HG02763 (cell line): Measurements from ENCODE around the gene IL1R1.

ENCODE experiments used
- ATAC-seq: cut with Tn5 transposase; IDR thresholded peaks from one replicate; pipeline ENCODE4 v1.9.1; 2021; ENCODE audit warnings: mild to moderate bottlenecking, moderate library complexity; ENCODE audit not compliant: unreplicated experiment

Gene IL1R1

DNA sequence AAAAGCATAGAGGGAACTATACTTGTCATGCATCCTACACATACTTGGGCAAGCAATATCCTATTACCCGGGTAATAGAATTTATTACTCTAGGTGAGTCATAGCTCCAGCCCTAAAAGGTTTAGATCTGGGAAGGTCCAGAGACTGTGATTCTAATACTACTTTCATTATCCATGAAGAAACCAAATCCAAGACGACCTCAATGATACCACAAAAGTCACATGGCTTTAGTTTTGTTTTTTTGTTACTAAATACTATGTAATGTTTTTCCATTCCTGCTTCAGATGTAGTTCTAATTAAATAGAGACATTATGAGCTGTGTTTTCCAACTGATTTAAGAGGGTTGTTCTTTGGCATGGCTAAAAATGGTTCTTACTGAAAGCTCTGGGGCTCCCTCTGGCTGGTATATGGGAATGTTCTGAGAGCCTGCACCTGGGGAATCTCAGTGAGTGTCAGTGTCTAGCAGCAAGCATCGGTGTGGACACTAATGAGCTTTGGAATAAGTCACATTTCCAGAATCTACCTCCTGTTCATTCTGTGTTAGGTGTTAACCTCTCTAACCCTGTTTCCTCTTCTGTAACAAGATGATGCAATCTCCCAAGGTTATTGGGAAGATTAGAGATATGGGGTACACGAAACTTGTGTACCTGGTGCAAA lies 23.8 kb downstream of the IL1R1 start:
- no peak for ATAC-seq

DNA sequence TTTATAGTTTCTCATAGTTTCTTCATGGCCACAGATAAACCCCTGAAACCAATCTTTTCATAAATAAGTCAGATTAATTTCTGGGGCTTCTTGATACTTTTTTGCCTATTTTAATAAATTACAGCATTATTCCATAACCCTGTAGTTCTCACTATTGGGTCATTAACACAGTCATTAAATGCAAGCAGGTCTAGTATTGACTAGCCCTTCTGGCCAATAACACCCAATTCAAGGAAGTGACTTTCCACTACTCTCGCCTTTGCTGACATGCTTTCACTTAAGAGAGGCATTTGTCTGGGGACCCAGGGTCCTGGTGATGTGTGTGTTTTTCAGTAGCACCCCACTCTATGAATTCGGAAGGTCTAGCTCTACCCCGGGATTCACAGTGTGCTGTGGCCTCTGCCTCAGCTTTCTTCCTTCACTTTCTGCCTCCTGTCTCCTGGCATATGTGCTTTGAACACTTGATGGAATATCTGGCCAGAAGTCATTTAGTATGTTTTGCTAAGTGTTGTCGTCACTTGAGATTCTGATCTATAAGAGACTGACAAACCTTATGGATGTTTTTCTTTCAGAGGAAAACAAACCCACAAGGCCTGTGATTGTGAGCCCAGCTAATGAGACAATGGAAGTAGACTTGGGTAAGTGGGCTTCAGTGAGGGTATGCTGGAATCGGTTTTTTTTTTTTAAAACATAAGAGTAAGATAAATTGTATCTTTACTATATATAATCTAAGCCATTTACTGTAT lies 25.7 kb downstream of the IL1R1 start:
- ATAC-seq = no peak

GRCh38 chr2:102171946-102172345 lies 29.4 kb downstream of the IL1R1 start:
- no peak for ATAC-seq

GRCh38 chr2:102172745-102173144 lies 30.2 kb downstream of the IL1R1 start:
- no peak for ATAC-seq

DNA sequence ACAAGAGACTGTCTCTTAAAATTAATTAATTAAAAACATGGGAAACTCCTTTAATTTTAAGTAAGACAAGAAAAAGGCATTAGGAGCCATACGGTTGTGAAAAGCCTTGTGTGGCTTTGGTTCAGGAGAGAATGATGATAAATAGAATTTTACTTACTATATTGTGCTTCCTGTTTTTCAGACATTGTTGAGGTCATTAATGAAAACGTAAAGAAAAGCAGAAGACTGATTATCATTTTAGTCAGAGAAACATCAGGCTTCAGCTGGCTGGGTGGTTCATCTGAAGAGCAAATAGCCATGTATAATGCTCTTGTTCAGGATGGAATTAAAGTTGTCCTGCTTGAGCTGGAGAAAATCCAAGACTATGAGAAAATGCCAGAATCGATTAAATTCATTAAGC lies 33.6 kb downstream of the IL1R1 start:
- no peak for ATAC-seq

DNA sequence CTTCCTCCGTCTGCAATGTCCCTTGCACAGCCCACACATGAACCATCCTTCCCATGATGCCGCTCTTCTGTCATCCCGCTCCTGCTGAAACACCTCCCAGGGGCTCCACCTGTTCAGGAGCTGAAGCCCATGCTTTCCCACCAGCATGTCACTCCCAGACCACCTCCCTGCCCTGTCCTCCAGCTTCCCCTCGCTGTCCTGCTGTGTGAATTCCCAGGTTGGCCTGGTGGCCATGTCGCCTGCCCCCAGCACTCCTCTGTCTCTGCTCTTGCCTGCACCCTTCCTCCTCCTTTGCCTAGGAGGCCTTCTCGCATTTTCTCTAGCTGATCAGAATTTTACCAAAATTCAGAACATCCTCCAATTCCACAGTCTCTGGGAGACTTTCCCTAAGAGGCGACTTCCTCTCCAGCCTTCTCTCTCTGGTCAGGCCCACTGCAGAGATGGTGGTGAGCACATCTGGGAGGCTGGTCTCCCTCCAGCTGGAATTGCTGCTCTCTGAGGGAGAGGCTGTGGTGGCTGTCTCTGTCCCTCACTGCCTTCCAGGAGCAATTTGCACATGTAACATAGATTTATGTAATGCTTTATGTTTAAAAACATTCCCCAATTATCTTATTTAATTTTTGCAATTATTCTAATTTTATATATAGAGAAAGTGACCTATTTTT lies 35.4 kb downstream of the IL1R1 start:
- no peak for ATAC-seq

DNA sequence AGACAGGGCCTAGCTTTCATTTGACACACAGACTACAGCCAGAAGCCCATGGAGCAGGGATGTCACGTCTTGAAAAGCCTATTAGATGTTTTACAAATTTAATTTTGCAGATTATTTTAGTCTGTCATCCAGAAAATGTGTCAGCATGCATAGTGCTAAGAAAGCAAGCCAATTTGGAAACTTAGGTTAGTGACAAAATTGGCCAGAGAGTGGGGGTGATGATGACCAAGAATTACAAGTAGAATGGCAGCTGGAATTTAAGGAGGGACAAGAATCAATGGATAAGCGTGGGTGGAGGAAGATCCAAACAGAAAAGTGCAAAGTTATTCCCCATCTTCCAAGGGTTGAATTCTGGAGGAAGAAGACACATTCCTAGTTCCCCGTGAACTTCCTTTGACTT lies 36.5 kb downstream of the IL1R1 start:
- ATAC-seq = no peak

- ATAC-seq = no peak
Measured at GRCh38 chr2:102179788-102180686, 37.5 kb downstream of the IL1R1 start.

- no peak for ATAC-seq
Measured at GRCh38 chr2:102180687-102180999, 38.1 kb downstream of the IL1R1 start.

- no peak for ATAC-seq
Measured at GRCh38 chr2:102181376-102181775, 38.8 kb downstream of the IL1R1 start.

DNA sequence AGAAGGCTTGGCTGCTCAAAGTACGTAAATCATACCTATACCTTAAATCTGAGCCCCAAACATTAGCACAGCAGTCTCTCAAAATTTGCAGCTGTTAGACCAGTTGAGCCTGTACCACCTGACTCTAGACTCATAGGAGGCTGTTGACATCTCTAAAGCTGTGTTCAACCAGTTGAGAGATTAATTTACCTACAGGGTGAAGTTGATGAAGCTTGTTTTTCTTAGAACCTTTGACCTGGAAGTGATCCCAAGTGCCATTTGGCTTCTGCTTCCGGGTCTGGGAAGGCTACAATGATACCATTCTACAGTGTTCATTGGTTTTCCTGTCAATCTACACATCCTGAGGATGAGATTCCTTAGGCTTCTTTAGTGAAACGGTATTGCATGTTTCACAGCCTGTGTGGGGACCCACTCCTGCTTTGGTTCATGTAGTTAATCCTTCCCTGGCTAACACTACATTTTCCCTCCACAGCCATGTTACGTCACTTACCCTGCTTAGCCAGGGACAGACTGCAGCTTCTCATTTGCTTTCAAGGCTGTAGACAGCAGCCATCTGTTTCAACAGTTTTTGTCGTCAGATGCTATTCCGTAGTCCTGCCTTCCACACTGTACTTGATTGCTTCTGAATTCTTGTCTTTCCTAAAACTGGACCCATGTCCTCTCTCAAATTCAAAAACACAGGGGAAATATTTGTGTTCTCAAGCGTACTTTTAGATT lies 39.5 kb downstream of the IL1R1 start:
- no peak for ATAC-seq

GRCh38 chr2:102184018-102184417 lies 41.5 kb downstream of the IL1R1 start:
- no peak for ATAC-seq

- no peak for ATAC-seq
Measured at GRCh38 chr2:102184568-102184967, 42.0 kb downstream of the IL1R1 start.

GRCh38 chr2:102185347-102185746 lies 42.8 kb downstream of the IL1R1 start:
- ATAC-seq = no peak

GRCh38 chr2:102186791-102187495 lies 44.4 kb downstream of the IL1R1 start, which contains the start of gene IL1RL2:
TSS of gene IL1RL2 (plus strand) at chr2:102187023. CDS start at chr2:102187868, 845 bp downstream.
- no peak for ATAC-seq

DNA sequence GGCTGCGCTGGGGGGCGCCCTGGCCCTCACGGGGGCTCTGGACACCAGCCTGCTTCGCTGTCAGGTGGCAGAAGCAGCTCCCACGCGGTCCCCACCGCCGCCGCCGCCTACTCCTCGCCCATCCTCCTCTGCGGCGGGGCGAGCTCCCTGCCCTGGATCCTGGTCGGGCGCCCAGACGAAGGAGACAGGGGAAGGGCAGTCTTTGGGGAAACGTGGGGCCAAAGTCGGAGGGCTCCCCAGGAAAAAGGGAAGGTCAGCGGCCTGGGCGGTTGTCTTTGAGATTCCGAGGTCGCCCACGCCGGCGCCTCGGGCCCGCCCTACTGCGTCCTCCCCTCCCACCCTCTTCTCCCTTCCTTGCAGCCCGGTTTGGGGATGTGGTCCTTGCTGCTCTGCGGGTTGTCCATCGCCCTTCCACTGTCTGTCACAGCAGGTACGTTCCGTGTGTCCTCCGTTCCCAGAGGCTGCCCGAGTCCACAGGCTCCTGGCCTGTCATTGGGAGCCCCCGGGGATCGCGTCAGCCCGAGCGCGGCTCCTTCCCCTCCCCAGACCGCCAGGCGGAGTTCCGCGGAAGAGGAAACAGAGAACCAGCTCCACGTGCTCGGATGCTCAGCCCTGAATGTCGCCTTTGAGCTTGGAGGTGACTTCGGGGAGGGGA lies 45.1 kb downstream of the IL1R1 start:
- no peak for ATAC-seq

- no peak for ATAC-seq
Measured at GRCh38 chr2:102190430-102191107, 48.0 kb downstream of the IL1R1 start.

GRCh38 chr2:102191501-102191900 lies 49.0 kb downstream of the IL1R1 start:
- no peak for ATAC-seq

DNA sequence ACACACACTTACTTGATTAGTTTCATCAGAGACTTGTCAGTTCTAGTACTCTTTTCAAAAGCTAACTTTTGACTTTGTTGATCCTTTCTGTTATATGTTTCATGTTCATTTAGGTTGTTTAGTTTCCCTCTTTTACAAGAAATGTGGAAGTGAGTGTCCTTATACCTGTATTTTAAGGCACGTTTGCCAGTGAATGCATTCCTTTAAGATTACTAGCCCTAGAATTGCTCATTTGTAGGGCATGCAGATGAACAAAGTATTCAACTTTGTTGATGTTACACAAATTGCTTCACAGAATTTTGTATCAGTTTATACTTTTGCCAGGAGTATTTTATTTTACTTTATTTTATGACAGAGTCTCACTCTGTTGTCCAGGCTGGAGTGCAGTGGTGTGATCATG lies 50.5 kb downstream of the IL1R1 start:
- no peak for ATAC-seq
